ENCODE results near the gene BICD1.

DNA sequence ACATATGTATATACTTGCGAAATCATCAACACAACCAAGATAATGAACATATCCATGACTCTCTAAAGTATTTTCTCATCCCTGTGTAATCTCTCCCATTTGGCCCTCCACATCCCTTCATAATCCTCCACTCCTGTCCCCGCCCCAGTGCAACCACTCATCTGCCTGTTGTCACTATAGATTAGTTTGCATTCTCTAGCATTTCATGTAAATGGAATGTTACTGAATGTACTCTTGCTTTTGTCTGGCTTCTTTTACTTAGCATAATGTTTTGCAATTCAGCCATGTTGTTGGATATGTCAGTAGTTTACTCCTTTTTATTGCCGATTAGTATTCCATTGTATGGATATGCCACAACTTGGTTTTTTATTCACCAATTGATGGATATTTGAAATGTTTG, 99.1 kb downstream of the BICD1 start:
- TF ChIP-seq, protein P1, sequence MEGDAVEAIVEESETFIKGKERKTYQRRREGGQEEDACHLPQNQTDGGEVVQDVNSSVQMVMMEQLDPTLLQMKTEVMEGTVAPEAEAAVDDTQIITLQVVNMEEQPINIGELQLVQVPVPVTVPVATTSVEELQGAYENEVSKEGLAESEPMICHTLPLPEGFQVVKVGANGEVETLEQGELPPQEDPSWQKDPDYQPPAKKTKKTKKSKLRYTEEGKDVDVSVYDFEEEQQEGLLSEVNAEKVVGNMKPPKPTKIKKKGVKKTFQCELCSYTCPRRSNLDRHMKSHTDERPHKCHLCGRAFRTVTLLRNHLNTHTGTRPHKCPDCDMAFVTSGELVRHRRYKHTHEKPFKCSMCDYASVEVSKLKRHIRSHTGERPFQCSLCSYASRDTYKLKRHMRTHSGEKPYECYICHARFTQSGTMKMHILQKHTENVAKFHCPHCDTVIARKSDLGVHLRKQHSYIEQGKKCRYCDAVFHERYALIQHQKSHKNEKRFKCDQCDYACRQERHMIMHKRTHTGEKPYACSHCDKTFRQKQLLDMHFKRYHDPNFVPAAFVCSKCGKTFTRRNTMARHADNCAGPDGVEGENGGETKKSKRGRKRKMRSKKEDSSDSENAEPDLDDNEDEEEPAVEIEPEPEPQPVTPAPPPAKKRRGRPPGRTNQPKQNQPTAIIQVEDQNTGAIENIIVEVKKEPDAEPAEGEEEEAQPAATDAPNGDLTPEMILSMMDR (IDR thresholded peaks at IDR 0.05; ENCODE audit: low read depth, low read length, poor library complexity, severe bottlenecking): no peak
- TF ChIP-seq EZH2phosphoT487 (IDR thresholded peaks at IDR 0.05; ENCODE audit: borderline replicate concordance, low read length): no peak

All from DOHH2 (cell line).